Activated T-cell treated with anti-CD3 and anti-CD28 coated beads for 4 hours (primary cell): ENCODE results near the gene SHCBP1L.
"Not testable (repeated sequence)": the region's sequence is repeated elsewhere in the genome, so short reads cannot be mapped to it uniquely, and the experiment has no call there.

Experiments
- DNase-seq: peaks from one replicate; pipeline ENCODE4 v3.0.0-alpha.2; 2020

Gene SHCBP1L

DNA sequence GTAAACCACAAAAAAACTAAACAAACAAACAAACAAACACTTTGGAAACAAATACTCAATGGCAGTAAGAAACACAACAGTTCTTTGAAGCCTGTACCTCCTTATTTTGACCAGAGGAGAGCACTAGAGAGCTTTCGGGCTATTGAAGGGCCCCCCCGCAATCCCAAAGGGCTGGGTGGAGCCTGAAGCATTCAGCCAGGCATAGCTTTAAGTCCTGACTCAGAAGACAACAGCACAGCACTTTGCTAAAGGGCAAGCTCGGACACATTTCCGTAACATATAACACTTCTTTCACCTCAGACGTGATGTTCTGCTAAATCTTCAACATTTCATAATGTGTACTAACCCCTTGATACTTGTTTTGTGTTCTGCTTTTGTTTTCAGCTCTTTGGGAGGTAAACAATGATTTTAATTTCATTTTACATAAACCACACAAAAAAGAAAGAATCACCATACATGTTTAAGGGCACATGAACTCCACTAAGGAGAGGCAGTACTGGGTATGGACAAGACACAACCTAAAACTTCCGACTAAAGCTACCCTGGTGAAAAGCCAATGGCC is 9.7 kb upstream of the SHCBP1L start:
- DNase-seq = no peak

DNA sequence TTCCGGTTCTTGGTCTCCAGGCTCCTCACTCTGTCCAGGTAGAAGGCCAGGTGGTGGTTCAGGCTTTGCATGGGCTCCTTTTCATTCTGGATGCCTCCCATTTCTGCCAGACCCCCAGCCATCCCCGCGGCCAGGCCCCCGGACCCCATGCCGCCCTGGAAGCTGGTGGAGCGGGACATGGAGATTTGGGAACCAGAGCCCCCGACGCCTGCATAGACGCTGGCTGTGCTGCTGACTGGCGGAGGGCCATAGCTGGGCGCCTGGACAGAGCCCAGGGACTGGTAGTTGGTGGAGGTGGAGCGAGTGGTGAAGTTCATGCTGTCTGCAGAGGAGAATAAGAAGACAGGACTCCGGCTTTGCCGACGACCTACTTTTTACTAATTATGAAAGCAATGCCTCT is 7.1 kb upstream of the SHCBP1L start:
- no peak for DNase-seq

DNA sequence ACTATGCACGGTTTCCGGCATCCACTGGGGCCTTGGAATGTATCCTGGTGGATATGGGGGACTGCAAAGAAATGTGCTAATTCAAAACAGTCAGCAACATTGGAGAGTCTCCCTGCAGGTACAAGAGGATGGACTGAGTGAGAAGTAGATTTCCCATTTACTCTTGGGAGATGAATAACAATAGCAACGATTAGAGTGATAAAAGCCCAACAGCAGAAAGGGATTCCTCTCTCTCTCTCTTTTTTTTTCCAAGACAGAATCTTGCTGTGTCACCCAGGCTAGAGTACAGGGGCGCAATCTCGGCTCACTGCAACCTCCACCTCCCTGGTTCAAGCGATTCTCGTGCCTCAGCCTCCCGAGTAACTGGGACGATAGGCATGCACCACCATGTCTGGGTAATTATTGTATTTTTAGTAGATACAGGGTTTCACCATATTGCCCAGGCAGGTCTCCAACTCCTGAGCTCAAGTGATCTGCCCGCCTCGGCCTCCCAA is 5.0 kb upstream of the SHCBP1L start:
- no peak for DNase-seq

DNA sequence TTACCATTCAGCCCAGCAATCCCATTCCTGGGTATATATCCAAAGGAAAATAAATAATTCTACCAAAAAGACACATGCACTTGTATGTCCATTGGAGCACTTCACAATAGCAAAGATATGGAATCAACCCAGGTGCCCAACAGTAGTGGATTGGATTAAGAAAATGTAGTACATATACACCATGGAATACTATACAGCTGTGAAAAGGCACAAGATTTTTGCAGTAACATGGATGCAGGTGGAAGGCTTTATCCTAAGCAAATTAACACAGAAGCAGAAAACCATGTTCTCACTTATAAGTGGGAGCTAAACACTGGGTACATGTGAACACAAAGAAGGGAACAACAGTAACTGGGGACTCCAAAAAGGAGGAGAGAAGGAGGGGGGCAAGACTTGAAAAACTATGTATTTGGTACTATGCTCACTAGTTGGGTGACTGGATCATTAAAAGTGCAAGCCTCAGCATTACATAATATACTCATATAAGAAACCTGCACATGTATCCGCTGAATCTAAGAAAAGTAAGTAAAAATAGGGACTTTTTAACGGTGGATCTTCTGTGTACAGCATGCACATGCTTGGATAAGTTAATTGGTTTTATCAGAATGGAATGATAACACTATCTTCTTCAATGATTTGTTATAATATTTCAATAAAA is 3.9 kb upstream of the SHCBP1L start:
- no peak for DNase-seq

GRCh38 chr1:182955596-182956588 is 2.9 kb upstream of the SHCBP1L start:
- no peak for DNase-seq

DNA sequence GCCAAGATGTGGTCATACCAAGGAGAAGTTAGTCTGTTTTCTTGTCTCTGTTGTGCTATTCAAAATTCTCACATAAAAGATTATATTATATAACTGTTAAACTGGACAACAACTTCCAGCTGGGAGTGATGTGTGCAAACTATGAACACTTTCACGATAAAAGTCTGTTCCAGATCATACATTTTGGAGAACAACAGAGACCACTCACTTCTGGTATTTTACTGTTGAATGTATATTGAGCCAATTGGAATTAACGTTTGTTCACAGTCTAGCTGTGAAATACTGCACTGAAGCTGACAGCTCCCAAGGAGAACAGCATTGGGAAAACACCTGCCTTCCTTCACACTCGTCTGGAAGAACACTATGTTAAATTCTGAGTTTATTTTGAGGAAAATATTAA is 860 bp upstream of the SHCBP1L start:
- no peak for DNase-seq

GRCh38 chr1:182943336-182943735 is 9.6 kb downstream of the SHCBP1L start:
- not testable (repeated sequence) for DNase-seq

DNA sequence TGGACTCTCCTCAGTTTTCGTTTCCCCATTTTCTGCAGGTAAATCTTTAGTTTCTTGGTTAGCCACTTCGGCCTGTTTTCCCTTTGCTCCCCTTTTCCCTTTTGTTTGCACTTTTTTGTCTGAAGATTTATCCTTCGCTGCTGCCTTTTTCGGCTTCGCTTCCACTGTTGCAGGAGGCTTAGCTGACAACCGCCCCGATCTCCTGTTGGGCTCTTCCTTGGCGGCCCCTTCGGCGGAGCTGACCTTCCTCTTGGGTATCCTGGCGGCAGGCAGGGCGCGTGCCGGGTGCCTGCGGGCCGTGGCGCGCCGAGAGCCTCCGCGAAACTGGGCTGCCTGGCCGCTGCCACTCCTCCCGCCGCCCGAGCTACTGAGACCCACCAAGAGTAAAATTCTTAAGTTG is 10.8 kb downstream of the SHCBP1L start:
- not testable (repeated sequence) for DNase-seq

DNA sequence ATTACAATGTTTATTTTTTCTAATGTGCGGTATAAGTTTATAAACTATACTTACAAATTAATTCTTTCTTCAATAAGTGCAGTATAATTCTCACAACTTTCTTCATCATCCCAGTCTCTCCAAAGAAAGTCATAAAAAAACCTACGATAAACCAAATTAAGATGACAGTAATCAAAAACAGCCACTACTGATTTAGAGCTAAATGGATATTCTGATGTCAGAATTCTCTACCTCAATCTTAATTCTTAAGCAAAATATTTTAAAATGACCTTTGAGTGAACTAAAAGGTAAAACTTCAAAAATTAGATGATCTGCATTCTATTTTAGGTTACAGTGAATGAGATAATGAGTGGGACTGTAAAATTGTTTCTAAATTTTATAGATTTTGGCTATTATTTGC is 13.6 kb downstream of the SHCBP1L start:
- no peak for DNase-seq

GRCh38 chr1:182935716-182936115 is 17.2 kb downstream of the SHCBP1L start:
- DNase-seq = no peak

GRCh38 chr1:182930985-182931384 is 22.0 kb downstream of the SHCBP1L start:
- DNase-seq = no peak

GRCh38 chr1:182927693-182928433 is 25.1 kb downstream of the SHCBP1L start:
- no peak for DNase-seq

DNA sequence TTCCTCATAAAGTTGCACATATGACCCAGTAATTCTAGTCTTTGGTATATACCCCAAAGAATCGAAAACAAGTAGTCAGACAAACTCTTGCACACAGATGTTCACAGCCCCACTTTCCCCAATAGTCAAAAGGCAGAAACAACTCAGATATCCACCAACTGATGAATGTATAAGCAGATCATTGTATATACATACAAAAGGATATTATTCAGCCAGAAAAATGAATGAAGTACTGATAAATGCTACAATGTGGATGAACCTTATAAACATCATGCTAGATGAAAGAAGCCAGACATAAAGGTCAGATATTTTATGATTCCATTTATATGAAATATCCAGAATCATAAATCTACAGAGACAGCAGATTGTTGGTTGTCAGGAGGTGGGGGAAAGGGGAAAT is 27.3 kb downstream of the SHCBP1L start:
- DNase-seq = no peak

GRCh38 chr1:182917378-182917777 is 35.6 kb downstream of the SHCBP1L start:
- DNase-seq = no peak

- DNase-seq = no peak
These were observed 39.6 kb downstream of the SHCBP1L start for GRCh38 chr1:182913401-182913800.

- no peak for DNase-seq
These were observed 42.8 kb downstream of the SHCBP1L start for GRCh38 chr1:182910143-182910542.

GRCh38 chr1:182909578-182909977 is 43.4 kb downstream of the SHCBP1L start:
- DNase-seq = no peak

DNA sequence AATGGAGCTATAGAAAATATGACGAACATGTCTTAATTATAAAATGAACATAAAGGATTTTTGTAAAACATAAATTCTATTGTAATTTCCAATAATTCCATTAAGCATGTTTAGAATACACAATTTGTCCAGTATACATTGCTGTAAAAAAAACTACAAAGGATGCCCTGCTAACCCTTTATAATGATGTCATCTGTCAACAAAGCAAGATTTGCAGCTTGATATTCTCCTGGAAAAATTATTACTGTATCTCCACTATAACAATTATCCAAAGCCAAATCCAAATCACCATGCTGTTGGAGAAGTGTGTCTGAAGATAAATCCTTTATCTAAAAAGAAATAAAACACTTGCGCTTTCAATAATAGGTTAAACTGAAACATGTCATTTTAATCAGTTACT is 47.6 kb downstream of the SHCBP1L start:
- DNase-seq = no peak

GRCh38 chr1:182901946-182902345 is 51.0 kb downstream of the SHCBP1L start:
- not testable (repeated sequence) for DNase-seq

- DNase-seq = no peak
These were observed 55.3 kb downstream of the SHCBP1L start for GRCh38 chr1:182897696-182898095.

- DNase-seq = no peak
These were observed 61.9 kb downstream of the SHCBP1L start for GRCh38 chr1:182890927-182891610.

DNA sequence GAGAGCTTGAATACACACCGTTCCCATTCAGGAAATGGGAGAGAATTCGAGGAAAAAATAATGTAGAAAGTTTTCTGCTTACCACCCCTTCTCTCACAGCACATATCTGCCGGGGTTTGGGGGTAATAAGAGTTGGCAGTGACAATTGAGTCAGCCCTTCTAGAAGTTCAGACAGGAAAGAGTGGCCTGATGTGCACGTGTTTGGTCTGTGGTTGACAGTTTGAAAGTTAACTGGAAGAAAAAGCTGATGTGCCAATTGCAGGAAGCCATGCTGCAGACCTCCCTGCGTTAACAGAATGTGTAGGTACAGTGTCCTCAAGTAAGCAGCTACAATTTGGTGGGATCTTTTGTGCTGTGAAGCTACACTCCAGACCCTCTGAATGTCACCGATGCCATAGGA is 63.0 kb downstream of the SHCBP1L start:
- no peak for DNase-seq
